Measurements from ENCODE around the gene PACRG. TPM values are rescaled to one million over a fixed set of nuclear protein-coding genes. Genes with fewer than 3 reads are reported as not detected.

PACRG gene
- total and polyA plus RNA-seq, 2 of the 4 experiments (the other 2 are of a cell fraction): not detected

- no TSS peak for BruUV-seq (replicated peaks)
- no peak for ATAC-seq (ENCODE audit: low read depth)
- TF ChIP-seq CEBPB (IDR thresholded peaks at IDR 0.05; ENCODE audit: low read depth, low read length) (no peak), MAFK (IDR thresholded peaks at IDR 0.05; ENCODE audit: low read depth, low read length) (no peak), RFX5 (IDR thresholded peaks at IDR 0.05; ENCODE audit: low read depth, low read length) (no peak), ELK1 (IDR thresholded peaks at IDR 0.05; ENCODE audit: borderline replicate concordance, low read depth, low read length) (no peak), MXI1 (IDR thresholded peaks at IDR 0.05; ENCODE audit: borderline replicate concordance, low read depth, low read length) (no peak), NFE2L2 (IDR thresholded peaks at IDR 0.05; ENCODE audit: low read depth, low read length) (no peak), RAD21 (IDR thresholded peaks at IDR 0.05; ENCODE audit: low read length) (no peak), SMC3 (IDR thresholded peaks at IDR 0.05; ENCODE audit: low read depth, low read length) (no peak), MAZ (IDR thresholded peaks at IDR 0.05; ENCODE audit: borderline replicate concordance, low read depth, low read length) (no peak), CHD1 (IDR thresholded peaks at IDR 0.05; ENCODE audit: low read depth, low read length) (no peak), POLR2A (IDR thresholded peaks at IDR 0.05; ENCODE audit: low read depth, low read length) (no peak), FOS (IDR thresholded peaks at IDR 0.05; ENCODE audit: low read depth, low read length) (no peak), RCOR1 (IDR thresholded peaks at IDR 0.05; ENCODE audit: insufficient replicate concordance, low read length) (no peak), USF2 (IDR thresholded peaks at IDR 0.05; ENCODE audit: low read depth, low read length) (no peak), CTCF (conservative IDR thresholded peaks at IDR 0.05; ENCODE audit: low read depth, low read length) (no peak), BHLHE40 (IDR thresholded peaks at IDR 0.05; ENCODE audit: low read depth, low read length) (no peak)
- H3K9ac ChIP-seq (ENCODE audit: low read depth, low read length): no peak overlapping the region
- no peak overlapping the region for H4K8ac ChIP-seq (ENCODE audit: low read depth in 2 of 2, low read length in 2 of 2)
- no peak overlapping the region for H3K4me3 ChIP-seq (ENCODE audit: insufficient read depth, low read depth, low read length)
- no peak overlapping the region for H2BK5ac ChIP-seq (ENCODE audit: low read depth, low read length, poor library complexity, severe bottlenecking)
- DNase-seq: no peak
- H3K23ac ChIP-seq (ENCODE audit: low read depth, low read length): no peak overlapping the region
- no peak overlapping the region for H3K14ac ChIP-seq (replicated peaks; ENCODE audit: low read depth, low read length)
- no peaks in the 10 kb centered on the region for H4K20me1 ChIP-seq (ENCODE audit: insufficient read depth, low read length)
- no peak overlapping the region for H2BK15ac ChIP-seq (ENCODE audit: low read depth, low read length)
- H3K27me3 ChIP-seq (ENCODE audit: control insufficient read depth, insufficient read depth, low read length): no peaks in the 10 kb centered on the region
- ChIA-PET CTCF (no interaction called here), POLR2A (ENCODE audit: unreplicated experiment) (no interaction called here)
- no peaks in the 10 kb centered on the region for H3K9me1 ChIP-seq (ENCODE audit: insufficient read depth, low read length)
- H4K5ac ChIP-seq (ENCODE audit: low read depth, low read length): no peak overlapping the region
- WGBS, 2 experiments (ENCODE audit: extremely low coverage in 2 of 2, insufficient read length in 1 of 2): 70% methylated on average over 2 of the region's 10 CpGs; no CpG with 5 or more reads in 1 of the 2 experiments
- H3K4me2 ChIP-seq (ENCODE audit: low read depth, low read length): no peak overlapping the region
- no peak overlapping the region for H2AK9ac ChIP-seq (replicated peaks; ENCODE audit: low read depth, low read length, poor library complexity)
- H4K91ac ChIP-seq (ENCODE audit: insufficient read depth, low read depth, low read length): no peak overlapping the region
- no peak overlapping the region for H3K18ac ChIP-seq (ENCODE audit: low read depth, low read length)
- H3K9me3 ChIP-seq (ENCODE audit: control insufficient read depth, insufficient read depth, low read length): peaks cover 12% of the 10 kb centered on the region
- no peak overlapping the region for H2AFZ ChIP-seq (replicated peaks; ENCODE audit: low read length, poor library complexity)
- no peak overlapping the region for H3K56ac ChIP-seq (ENCODE audit: extremely low read depth, insufficient read depth, low read length)
- H3K36me3 ChIP-seq (ENCODE audit: control insufficient read depth, insufficient read depth, low read length): no peaks in the 10 kb centered on the region
- no peaks in the 10 kb centered on the region for H3K79me1 ChIP-seq (ENCODE audit: low read depth in 1 of 2, low read length in 2 of 2)
- H2BK20ac ChIP-seq (ENCODE audit: low read depth, low read length): no peak overlapping the region
- H3K4me1 ChIP-seq (ENCODE audit: control insufficient read depth, insufficient read depth, low read length): no peaks in the 10 kb centered on the region
- in situ Hi-C loops (cut with MboI; ENCODE audit: low sequenced_read_pairs) (no loop called here), intact Hi-C loops (cut with micrococcal nuclease) (no loop called here), dilution Hi-C loops (cut with HindIII; ENCODE audit: low sequenced_read_pairs, unreplicated experiment) (no loop called here)
- H2AK5ac ChIP-seq (ENCODE audit: low read depth, low read length): no peak overlapping the region
- H3K4ac ChIP-seq (ENCODE audit: low read depth, low read length): no peak overlapping the region
- H2BK120ac ChIP-seq (ENCODE audit: low read depth, low read length): no peak overlapping the region
- H3K27ac ChIP-seq (ENCODE audit: insufficient read depth, low read length): no peak overlapping the region
Observed at GRCh38 chr6:162814426-162814973, 86.7 kb downstream of the PACRG start.
